ENCODE measurements around the gene TRIM17. TPM values are rescaled to one million over a fixed set of nuclear protein-coding genes. Genes with fewer than 3 reads are reported as not detected.

TRIM17 gene
- polyA plus RNA-seq, 1 of the 3 experiments (the other 2 are of a cell fraction): 1.6 TPM

DNA sequence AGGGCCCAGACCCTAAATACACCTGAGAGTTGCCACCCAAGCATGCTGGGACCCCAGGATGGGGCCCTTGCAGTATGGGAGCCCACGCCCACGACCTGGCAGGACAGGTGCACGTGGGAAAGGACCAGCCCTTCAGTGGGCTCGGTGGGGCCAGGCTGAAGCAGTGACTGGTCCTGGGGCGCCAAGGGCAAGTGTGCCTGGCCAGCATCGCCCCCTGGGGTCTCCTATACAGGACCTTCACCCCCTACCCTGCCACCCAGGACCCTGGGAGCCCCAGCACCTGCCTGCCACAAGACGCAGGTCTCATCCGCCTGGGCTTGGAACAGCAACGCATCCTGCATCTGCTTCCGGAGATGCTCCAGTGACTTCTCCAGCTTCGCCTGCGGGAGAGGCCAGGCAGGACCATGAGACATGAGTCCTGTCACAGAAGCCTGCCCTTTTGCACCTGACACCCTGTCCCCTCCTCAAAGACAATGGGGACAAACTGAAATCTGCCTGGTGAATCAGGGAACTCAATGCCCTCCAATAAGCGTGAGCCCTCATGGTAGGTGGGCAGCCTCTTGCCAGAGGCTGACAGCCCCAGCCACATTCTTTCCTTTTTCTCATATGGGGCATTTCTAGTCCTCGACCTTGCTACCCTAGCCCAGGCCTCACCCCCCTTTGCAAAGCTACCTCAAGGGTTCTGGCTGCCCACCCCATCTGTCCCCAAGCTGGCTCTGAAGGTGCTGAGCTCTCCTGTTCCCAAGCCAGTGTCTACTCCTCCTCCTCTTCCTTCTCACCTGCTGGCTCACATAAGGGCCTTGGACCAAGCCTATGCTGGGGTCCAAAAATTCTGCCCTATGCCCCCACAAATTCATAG, 14.7 kb downstream of the TRIM17 start:
- Histone ChIP-seq H2AFZ (ENCODE audit: low read depth) (no peak overlapping the region), H3K79me2 (ENCODE audit: insufficient read depth) (peaks cover 72% of the 10 kb centered on the region), H3K9ac (no peak overlapping the region), H3K27ac (ENCODE audit: low read depth in 2 of 2, low read length in 1 of 2) (no peak overlapping the region), H3K27me3 (ENCODE audit: insufficient read depth) (no peaks in the 10 kb centered on the region), H3K4me1 (ENCODE audit: control insufficient read depth in 1 of 2, insufficient read depth in 2 of 2, low read depth in 1 of 2, low read length in 1 of 2) (peaks cover 10 to 18% of the 10 kb centered on the region in 2 experiments; a peak in 3 of 4 replicates), H3K9me2 (no peaks in the 10 kb centered on the region), H3K4me2 (no peak overlapping the region), H3K4me3 (ENCODE audit: low read depth in 2 of 2, low read length in 1 of 2) (no peak overlapping the region), H3F3A (replicated peaks; ENCODE audit: insufficient read depth) (no peaks in the 10 kb centered on the region), H3K9me3 (no peaks in the 10 kb centered on the region), H3K36me3 (replicated peaks in 1 of 2; ENCODE audit: control insufficient read depth in 1 of 2, insufficient read depth in 2 of 2, low read length in 1 of 2) (peaks cover 6 to 43% of the 10 kb centered on the region in 2 experiments), H4K20me1 (ENCODE audit: insufficient read depth) (peaks cover 70% of the 10 kb centered on the region)
- 90% methylated on average over 5 of the region's 14 CpGs for WGBS (ENCODE audit: low lambda C conversion rate)
- ChIA-PET CTCF (interaction anchor here (1.1 kb wide), 1 partner anchor 99 kb away, joined by 3 read pairs; no protein-coding TSS in a partner anchor), POLR2A (no interaction called here)
- no peak for DNase-seq
- no peak for TF ChIP-seq NRF1 (IDR thresholded peaks at IDR 0.05; ENCODE audit: low read depth, low read length)

DNA sequence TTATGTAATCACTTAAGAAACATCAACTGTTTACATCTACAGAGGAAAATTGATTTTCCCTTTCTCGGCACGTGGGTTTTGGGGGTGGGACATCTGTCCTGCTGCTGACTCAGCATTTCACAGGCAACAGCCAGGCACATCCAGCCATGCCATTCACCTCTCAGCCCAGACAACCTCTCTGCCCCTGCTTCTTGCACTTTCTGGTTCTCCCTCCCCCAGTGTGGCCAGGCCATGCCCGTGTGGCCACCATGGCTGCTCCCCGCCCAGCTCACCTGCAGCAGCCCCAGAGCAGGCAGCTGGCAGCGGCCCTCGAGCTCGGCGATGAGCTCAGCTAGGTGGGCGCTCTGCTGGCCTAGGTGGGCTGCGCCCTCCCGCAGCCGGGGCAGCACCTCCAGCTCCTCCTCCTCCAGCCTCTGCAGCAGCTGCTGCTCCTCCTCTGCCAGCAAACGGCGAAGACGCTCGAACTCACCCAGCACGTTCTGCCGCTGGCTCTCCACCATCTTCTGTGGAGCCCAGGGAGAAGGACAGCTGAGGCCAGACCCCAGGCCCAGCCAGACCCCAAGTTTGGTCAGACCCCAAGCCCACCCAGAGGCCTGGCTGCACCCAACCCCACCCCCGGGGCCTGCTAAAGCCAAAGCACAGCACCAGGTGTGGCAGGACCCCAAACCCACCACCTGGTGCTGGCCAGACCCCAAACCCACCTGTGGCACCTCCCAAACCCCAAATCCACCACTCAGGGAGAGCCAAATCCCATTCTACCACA, 15.8 kb downstream of the TRIM17 start:
- Histone ChIP-seq H3K27ac (ENCODE audit: low read depth in 2 of 2, low read length in 1 of 2) (no peak overlapping the region), H3K36me3 (replicated peaks in 1 of 2; ENCODE audit: control insufficient read depth in 1 of 2, insufficient read depth in 2 of 2, low read length in 1 of 2) (peaks cover 6 to 53% of the 10 kb centered on the region in 2 experiments), H3K79me2 (ENCODE audit: insufficient read depth) (peaks cover 65% of the 10 kb centered on the region), H2AFZ (ENCODE audit: low read depth) (no peak overlapping the region), H3K9ac (no peak overlapping the region), H3K4me1 (ENCODE audit: control insufficient read depth in 1 of 2, insufficient read depth in 2 of 2, low read depth in 1 of 2, low read length in 1 of 2) (peaks cover 10 to 18% of the 10 kb centered on the region in 2 experiments; a peak in 3 of 4 replicates), H3K4me3 (ENCODE audit: low read depth in 2 of 2, low read length in 1 of 2) (no peak overlapping the region), H3K4me2 (no peak overlapping the region), H3F3A (replicated peaks; ENCODE audit: insufficient read depth) (no peaks in the 10 kb centered on the region), H3K9me2 (no peaks in the 10 kb centered on the region), H4K20me1 (ENCODE audit: insufficient read depth) (peaks cover 70% of the 10 kb centered on the region), H3K27me3 (ENCODE audit: insufficient read depth) (no peaks in the 10 kb centered on the region), H3K9me3 (no peaks in the 10 kb centered on the region)
- ChIA-PET CTCF (no interaction called here), POLR2A (no interaction called here)
- TF ChIP-seq, protein P1, sequence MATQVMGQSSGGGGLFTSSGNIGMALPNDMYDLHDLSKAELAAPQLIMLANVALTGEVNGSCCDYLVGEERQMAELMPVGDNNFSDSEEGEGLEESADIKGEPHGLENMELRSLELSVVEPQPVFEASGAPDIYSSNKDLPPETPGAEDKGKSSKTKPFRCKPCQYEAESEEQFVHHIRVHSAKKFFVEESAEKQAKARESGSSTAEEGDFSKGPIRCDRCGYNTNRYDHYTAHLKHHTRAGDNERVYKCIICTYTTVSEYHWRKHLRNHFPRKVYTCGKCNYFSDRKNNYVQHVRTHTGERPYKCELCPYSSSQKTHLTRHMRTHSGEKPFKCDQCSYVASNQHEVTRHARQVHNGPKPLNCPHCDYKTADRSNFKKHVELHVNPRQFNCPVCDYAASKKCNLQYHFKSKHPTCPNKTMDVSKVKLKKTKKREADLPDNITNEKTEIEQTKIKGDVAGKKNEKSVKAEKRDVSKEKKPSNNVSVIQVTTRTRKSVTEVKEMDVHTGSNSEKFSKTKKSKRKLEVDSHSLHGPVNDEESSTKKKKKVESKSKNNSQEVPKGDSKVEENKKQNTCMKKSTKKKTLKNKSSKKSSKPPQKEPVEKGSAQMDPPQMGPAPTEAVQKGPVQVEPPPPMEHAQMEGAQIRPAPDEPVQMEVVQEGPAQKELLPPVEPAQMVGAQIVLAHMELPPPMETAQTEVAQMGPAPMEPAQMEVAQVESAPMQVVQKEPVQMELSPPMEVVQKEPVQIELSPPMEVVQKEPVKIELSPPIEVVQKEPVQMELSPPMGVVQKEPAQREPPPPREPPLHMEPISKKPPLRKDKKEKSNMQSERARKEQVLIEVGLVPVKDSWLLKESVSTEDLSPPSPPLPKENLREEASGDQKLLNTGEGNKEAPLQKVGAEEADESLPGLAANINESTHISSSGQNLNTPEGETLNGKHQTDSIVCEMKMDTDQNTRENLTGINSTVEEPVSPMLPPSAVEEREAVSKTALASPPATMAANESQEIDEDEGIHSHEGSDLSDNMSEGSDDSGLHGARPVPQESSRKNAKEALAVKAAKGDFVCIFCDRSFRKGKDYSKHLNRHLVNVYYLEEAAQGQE (IDR thresholded peaks at IDR 0.05; ENCODE audit: low read depth, low read length): no peak
- TF ChIP-seq NRF1 (IDR thresholded peaks at IDR 0.05; ENCODE audit: low read depth, low read length) (no peak), TAF1 (IDR thresholded peaks at IDR 0.05; ENCODE audit: borderline replicate concordance, low read depth, low read length) (no peak), RXRA (IDR thresholded peaks at IDR 0.05; ENCODE audit: borderline replicate concordance, low read depth) (no peak), CHD2 (IDR thresholded peaks at IDR 0.05; ENCODE audit: low read length, partially characterized antibody) (no peak), RCOR1 (IDR thresholded peaks at IDR 0.05; ENCODE audit: low read length) (no peak), JUND (IDR thresholded peaks at IDR 0.05) (no peak)
- TF ChIP-seq, protein P2, sequence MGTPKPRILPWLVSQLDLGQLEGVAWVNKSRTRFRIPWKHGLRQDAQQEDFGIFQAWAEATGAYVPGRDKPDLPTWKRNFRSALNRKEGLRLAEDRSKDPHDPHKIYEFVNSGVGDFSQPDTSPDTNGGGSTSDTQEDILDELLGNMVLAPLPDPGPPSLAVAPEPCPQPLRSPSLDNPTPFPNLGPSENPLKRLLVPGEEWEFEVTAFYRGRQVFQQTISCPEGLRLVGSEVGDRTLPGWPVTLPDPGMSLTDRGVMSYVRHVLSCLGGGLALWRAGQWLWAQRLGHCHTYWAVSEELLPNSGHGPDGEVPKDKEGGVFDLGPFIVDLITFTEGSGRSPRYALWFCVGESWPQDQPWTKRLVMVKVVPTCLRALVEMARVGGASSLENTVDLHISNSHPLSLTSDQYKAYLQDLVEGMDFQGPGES (IDR thresholded peaks at IDR 0.05; ENCODE audit: low read depth, low read length): no peak
- TF ChIP-seq, protein P3, sequence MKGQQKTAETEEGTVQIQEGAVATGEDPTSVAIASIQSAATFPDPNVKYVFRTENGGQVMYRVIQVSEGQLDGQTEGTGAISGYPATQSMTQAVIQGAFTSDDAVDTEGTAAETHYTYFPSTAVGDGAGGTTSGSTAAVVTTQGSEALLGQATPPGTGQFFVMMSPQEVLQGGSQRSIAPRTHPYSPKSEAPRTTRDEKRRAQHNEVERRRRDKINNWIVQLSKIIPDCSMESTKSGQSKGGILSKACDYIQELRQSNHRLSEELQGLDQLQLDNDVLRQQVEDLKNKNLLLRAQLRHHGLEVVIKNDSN (IDR thresholded peaks at IDR 0.05; ENCODE audit: borderline replicate concordance, low read depth): no peak
- TF ChIP-seq, protein P4, sequence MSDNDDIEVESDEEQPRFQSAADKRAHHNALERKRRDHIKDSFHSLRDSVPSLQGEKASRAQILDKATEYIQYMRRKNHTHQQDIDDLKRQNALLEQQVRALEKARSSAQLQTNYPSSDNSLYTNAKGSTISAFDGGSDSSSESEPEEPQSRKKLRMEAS (IDR thresholded peaks at IDR 0.05; ENCODE audit: low read depth): no peak
- no peak for DNase-seq
- 91% methylated on average over 11 of the region's 19 CpGs for WGBS (ENCODE audit: low lambda C conversion rate)
